Activated T-helper 1 cell treated with Interleukin-2 at 50 U/mL for 16 hours (primary cell): Measurements from ENCODE around the gene ME1.
"Not testable (repeated sequence)": the region's sequence is repeated elsewhere in the genome, so short reads cannot be mapped to it uniquely, and the experiment has no call there.

ENCODE experiments used
- DNase-seq: peaks from one replicate; pipeline ENCODE4 v3.0.0-alpha.2; 2020; ENCODE audit warnings: low read depth

ME1 gene

GRCh38 chr6:83352424-83353061 lies 78.3 kb downstream of the ME1 start:
- no peak for DNase-seq

DNA sequence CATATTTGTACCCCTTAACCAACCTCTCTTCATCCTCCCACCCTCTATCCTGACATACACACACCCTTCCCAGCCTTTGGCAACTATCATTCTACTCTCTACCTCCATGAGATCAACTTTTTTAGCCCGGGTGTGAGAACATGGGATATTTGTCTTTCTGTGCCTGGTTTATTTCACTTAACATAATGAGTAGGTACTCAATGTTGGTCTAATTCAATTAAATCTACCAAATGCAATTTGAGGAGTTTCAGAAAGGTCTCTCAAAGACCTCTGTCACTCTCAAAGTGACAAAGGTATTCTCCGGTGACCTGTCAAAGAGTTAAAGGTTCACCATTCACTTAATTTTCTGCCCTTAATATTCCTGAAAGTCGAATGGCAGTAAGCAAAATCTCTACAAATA lies 87.7 kb downstream of the ME1 start:
- DNase-seq = no peak

GRCh38 chr6:83341765-83342164 lies 89.1 kb downstream of the ME1 start:
- DNase-seq = no peak

- DNase-seq = not testable (repeated sequence)
These were observed 96.9 kb downstream of the ME1 start for GRCh38 chr6:83333916-83334315.

DNA sequence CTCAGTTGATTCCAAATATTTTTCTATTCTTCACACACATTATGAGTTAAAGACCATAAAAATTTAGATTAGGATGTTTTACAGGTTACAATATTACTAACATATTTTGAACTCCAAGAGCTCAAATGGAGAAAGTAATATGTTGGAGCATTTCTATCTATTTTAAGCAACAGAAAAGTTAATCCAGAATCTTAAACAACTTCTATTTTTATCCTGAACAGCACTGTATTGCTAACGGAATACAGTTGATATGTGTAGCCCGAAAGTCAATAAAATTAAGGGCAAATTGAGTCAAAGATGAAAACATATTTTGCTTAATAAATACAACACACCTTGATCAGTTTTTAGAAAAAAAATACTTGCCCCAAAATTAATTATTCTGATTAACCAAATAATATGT lies 97.4 kb downstream of the ME1 start:
- DNase-seq = no peak

- DNase-seq = no peak
These were observed 116.2 kb downstream of the ME1 start for GRCh38 chr6:83314693-83315092.

DNA sequence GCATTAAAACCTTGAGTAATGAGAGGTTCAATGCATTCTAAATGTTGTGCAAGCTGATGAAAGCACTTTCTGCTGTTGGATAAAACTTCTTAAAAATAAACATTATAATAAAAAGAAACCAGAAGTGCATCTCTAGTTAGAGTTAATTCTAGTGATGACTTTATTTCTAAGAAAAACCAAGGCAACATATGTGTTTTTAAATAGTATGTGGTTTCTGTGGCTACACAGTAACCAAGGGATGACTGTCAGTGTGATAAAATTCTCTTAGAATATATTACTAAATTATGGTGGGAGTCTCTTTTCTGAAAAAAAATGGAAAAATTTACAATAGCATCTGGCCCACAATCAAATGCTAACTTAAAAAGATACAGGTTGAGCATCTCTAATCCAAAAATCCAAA lies 117.0 kb downstream of the ME1 start:
- DNase-seq = no peak

DNA sequence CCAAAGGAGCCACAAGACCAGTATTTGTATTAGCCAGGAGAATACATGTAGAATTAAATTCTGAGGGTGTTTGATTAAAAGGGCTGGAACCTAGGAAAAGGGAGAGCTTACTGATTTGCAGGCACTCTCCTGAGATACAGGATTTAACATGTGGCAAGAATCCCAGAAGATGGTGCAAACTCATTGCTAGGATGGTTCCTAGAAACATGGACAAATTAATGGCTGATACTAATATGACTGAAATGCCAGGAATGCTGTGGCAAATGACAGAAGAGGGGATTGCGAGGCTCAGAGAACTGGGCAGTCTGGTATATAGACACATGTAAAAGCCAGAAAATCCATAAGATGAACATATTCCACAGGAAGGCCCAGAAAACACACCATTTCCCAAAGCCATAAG lies 119.6 kb downstream of the ME1 start:
- DNase-seq = no peak

- no peak for DNase-seq
These were observed 120.8 kb downstream of the ME1 start for GRCh38 chr6:83310046-83310445.

GRCh38 chr6:83309344-83309743 lies 121.5 kb downstream of the ME1 start:
- no peak for DNase-seq

GRCh38 chr6:83308833-83309232 lies 122.0 kb downstream of the ME1 start:
- no peak for DNase-seq

- no peak for DNase-seq
These were observed 123.0 kb downstream of the ME1 start for GRCh38 chr6:83307849-83308248.

- no peak for DNase-seq
These were observed 127.4 kb downstream of the ME1 start for GRCh38 chr6:83303426-83303825.

DNA sequence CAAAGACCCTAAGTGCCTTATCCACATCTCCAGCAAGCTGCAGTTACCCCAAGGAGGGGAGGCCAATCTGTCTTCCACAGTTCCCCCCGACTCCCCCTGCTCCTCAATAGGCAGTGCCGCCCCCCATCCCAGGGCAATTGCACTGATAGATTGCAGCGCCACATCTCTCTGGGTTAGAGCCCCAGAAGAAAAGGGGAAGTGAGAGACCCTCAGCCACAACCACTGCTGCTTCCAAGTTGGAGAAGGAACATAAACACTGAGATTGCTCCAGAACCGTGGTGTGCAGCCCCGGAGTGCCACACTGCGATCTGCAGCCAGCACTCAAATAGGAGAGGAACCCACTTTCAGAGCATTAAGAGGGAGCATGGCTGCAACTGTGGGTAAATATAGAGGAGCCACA lies 136.2 kb downstream of the ME1 start:
- no peak for DNase-seq

DNA sequence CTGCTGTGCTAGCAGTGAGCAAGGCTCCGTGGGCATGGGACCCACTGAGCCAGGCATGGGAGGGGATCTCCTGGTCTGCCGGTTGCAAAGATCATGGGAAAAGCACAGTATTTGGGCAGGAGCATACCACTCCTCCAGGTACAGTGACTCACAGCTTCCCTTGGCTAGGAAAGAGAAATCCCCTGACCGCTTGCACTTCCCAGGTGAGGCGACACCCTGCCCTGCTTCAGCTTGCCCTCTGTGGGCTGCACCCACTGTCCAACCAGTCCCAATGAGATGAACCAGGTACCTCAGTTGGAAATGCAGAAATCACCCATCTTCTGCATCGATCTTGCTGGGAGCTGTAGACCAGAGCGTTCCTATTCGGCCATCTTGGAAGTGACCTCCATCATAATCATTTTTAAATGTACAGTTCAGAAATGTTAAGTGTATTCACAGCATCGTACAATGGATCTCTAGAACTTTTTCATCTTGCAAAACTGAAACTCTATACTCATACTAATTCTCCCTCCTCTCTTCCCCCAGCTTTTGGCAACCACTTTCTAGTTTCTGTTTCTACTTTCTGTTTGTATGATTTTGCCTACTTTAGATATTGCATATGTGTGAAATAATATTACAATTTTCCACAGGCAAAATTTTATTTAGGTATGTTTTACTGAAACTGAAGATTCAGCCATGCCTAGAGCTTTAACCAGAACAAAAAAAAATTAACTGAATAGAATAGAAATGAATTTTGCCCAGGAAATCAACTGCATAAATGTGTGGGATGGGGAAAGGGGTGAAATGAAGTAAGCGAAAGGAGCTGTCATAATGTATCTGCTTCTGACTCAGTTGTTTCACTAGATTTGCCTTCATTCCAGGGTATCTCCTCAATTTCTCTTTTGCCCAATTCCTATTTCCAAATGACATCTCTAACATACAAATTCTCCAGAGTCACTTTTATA lies 137.7 kb downstream of the ME1 start:
- DNase-seq = no peak

DNA sequence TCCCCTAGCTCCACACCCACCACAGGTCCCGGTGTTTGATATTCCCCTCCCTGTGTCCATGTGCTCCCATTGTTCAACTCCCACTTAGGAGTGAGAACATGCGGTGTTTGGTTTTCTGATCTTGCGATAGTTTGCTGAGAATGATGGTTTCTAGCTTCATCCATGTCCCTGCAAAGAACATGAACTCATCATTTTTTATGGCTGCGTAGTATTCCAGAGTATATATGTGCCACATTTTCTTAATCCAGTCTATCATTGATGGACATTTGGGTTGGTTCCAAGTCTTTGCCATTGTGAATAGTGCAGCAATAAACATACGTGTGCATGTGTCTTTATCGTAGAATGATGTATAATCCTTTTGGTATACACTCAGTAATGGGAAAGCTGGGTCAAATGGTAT lies 143.6 kb downstream of the ME1 start:
- not testable (repeated sequence) for DNase-seq

DNA sequence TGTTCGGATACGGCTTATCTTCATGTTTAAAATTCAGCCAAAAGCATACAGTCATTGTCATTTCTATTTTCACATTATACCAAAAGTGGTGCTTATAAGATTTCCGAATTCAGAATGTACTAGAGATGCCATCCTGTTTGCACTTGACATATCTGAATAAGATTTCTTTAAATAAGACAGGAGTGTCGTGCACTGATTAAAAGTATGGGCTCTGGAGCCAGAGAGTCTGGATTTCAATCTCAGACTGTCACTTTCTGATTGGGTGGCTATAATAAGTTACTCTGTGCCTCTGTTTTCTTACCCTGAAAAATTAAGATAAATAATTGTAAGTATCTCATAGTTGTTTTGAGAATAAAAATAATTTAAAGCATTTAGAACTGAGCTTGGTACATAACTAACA lies 144.9 kb downstream of the ME1 start:
- no peak for DNase-seq

DNA sequence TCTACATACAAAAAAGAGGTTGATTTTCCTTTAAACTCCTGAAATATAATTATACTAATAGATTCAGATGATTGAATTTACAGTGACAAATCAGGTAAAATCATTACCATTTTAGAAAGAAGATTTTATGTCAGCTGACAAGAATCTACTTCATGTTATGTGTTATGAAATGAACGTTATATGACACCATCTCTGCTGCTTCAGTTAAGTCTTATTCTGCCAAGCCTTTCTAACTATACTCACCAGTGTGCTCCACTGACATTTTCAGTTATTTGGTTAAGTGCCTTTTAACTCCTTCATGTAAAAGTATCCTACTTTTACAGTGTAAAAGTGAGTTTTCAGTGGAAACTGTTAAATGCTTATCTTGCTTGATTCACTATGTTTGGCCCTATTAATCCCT lies 157.3 kb downstream of the ME1 start:
- DNase-seq = no peak

- DNase-seq = no peak
These were observed 159.7 kb downstream of the ME1 start for GRCh38 chr6:83270971-83271719.

DNA sequence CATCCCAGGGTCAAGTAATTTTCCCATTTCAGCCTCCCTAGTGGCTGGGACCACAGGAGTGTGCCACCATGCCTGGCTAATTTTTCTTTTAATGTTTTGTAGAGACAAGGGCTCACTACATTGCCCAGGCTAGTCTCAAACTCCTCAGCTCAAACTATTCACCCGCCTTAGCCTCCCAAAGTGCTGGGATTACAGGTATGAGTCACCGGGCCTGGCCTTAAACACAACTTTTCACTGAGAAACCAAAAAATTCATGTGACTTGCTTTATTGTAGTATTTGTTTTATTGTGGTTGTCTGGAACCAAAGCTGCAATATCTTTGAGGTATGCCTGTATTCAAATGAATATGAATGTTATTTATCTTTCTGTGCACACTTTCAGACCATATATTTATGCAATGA lies 165.5 kb downstream of the ME1 start:
- no peak for DNase-seq

DNA sequence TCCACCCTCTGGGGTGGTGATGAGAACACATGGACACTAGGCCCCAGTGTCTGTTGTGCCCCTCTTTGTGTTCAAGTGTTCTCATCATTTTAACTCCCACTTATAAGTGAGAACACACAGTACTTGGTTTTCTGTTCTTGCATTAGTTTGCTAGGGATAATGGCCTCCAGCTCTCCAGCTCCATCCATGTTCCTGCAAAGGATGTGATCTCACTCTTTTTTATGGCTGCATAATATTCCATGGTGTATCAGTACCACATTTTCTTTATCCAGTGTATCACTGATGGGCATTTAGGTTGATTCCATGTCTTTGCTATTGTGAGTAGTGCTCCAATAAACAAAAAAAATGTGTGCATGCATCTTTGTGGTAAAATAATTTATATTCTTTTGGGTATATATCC lies 170.3 kb downstream of the ME1 start:
- no peak for DNase-seq

- DNase-seq = no peak
These were observed 172.3 kb downstream of the ME1 start for GRCh38 chr6:83258517-83258916.

DNA sequence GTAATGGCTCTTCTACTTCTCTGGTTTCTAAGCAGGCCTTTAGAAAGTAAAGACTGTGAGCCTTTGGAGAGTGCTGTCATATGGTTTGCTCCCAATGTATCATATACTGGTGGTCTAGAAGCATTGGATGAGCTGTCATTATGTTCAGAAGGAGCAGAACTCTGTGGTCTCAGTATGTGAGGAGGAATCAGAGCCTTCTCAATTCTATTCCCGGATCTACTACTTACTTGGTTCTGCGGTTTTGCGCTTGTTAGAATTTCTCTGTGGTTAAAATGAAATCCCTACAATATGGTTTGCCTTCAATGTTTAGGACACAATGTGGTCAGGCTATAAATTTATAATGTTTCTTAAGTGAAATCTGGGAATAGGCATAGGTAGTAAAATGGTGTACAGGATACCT lies 173.1 kb downstream of the ME1 start:
- DNase-seq = no peak
